Effector memory CD8-positive, alpha-beta T cell (primary cell): ENCODE measurements around the gene TNFRSF1A.

ENCODE experiments used
- ATAC-seq: fragments of 150-1000 bp; cut with Tn5 transposase; replicated peaks from 2 replicates; pipeline ENCODE4 v1.10.0; 2021; ENCODE audit warnings: mild to moderate bottlenecking, moderate library complexity
- DNase-seq, 3 experiments: peaks; one replicate each; pipeline ENCODE4 v3.0.0; 2021
- H3K27ac Mint-ChIP-seq, 2 donors: one replicate each; pipeline ENCODE4 v1.8.0; 2022; ENCODE audit warnings: mild to moderate bottlenecking in 2 of 2, mixed read lengths in 2 of 2, moderate library complexity in 2 of 2
- H3K27me3 Mint-ChIP-seq, 2 donors: one replicate each; pipeline ENCODE4 v1.8.0; 2022; ENCODE audit warnings: mixed read lengths in 2 of 2
- H3K36me3 Mint-ChIP-seq: one replicate; pipeline ENCODE4 v1.8.0; 2022; ENCODE audit warnings: mild to moderate bottlenecking, moderate library complexity, mixed read lengths; ENCODE audit not compliant: insufficient read depth
- H3K4me1 Mint-ChIP-seq, 2 donors: one replicate each; pipeline ENCODE4 v1.8.0; 2022; ENCODE audit warnings: low read depth in 2 of 2, mixed read lengths in 2 of 2
- H3K4me3 Mint-ChIP-seq, 2 donors: one replicate each; pipeline ENCODE4 v1.8.0; 2022; ENCODE audit warnings: mild to moderate bottlenecking in 2 of 2, mixed read lengths in 2 of 2, moderate library complexity in 2 of 2
- H3K9me3 Mint-ChIP-seq, 2 donors: one replicate each; pipeline ENCODE4 v1.8.0; 2022; ENCODE audit warnings: mixed read lengths in 2 of 2

TNFRSF1A gene

GRCh38 chr12:6323995-6324711, 17.7 kb downstream of the TNFRSF1A start:
- Mint-ChIP-seq H3K4me3 (peak overlapping the region; percentile 77 to 83), H3K4me1 (peaks cover 46 to 50% of the 10 kb centered on the region in 2 donors), H3K36me3 (peaks cover 30% of the 10 kb centered on the region), H3K27ac (peak overlapping the region; percentile 83 to 92), H3K9me3 (no peaks in the 10 kb centered on the region), H3K27me3 (no peaks in the 10 kb centered on the region)
- ATAC-seq (no peak), DNase-seq (no peak)

DNA sequence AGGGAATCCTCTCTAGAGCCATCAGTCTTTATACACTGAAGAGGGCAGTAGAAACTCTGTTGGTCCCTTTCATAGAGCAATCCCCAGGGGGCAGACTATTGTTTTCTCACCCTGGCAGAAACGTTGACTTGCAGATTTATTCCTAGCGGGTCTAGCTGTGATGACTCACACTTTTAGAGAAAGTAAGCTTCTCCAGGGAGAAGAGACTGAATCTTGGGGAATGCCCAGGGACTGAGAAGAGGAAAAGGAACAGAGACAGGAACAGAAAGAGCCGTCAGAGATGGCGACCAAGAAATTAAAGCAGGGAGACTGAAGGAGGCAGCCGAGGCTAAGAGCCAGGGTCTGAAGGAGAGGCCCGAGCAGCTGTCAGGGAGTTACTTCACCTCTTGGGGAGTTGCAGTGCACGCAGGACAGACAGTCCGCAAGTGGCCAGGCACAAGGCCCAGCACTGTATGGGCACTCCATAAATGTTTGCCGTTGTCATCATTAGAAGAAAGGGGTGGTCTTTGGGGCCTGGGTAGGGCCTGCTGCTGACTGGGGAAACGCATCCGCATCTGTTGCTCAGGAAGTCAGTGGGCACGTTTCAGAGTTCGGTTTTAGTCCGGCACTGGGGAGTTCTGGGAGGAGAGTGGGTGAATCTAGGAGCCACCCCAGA, 18.4 kb downstream of the TNFRSF1A start:
- H3K36me3 Mint-ChIP-seq = peaks cover 24% of the 10 kb centered on the region
- H3K27ac Mint-ChIP-seq = peak overlapping the region; percentile 83 to 90
- DNase-seq = peak; percentile 31 to 47 (median 40)
- peak; percentile 82 for ATAC-seq
- H3K4me1 Mint-ChIP-seq = peaks cover 48 to 54% of the 10 kb centered on the region in 2 donors
- H3K9me3 Mint-ChIP-seq = no peaks in the 10 kb centered on the region
- H3K27me3 Mint-ChIP-seq = peaks cover 0 to 2% of the 10 kb centered on the region in 2 donors
- H3K4me3 Mint-ChIP-seq = peak overlapping the region; percentile 77 to 83

DNA sequence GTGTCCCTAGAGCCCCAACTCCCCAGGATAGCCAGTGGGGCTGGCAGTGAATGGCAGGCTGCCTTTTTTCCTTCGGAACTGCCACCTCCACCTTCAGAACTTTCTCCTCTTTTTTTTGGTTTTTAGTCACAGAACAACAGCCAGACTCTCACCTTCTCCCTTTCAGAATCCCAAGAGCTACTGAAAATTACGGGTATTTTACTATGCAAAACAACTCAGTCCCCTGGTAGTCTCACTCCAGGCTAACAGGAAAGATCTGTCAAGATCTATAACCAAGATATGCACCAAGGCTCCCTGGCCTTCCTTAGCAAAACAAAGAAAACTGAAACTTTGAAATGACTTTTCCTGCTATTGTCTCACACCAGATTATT, 18.9 kb downstream of the TNFRSF1A start:
- Mint-ChIP-seq H3K4me3 (peak overlapping the region; percentile 77 to 83), H3K36me3 (peaks cover 18% of the 10 kb centered on the region), H3K9me3 (no peaks in the 10 kb centered on the region), H3K27ac (peak overlapping the region; percentile 83 to 90), H3K4me1 (peaks cover 53 to 59% of the 10 kb centered on the region in 2 donors), H3K27me3 (peaks cover 0 to 7% of the 10 kb centered on the region in 2 donors)
- ATAC-seq (peak; percentile 7), DNase-seq (no peak)

DNA sequence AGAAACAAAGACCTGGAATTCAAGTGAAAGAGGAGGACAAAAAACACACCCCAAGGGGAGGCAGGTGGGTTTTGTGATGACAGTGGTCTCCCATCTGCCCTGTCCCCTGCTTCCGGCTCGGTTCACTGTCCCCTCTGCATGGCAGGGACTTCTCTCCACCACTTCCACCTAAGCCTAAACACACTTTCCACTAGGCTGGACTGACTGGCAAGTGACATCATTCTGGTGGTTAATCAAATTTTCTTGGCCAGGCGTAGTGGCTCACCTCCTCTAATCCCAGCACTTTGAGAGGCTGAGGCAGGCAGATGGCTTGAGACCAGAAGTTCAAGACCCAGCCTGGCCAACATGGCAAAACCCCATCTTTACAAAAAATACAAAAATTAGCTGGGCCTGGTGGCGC, 19.5 kb downstream of the TNFRSF1A start:
- ATAC-seq = no peak
- no peaks in the 10 kb centered on the region for H3K9me3 Mint-ChIP-seq
- peaks cover 0 to 12% of the 10 kb centered on the region in 2 donors for H3K27me3 Mint-ChIP-seq
- peaks cover 14% of the 10 kb centered on the region for H3K36me3 Mint-ChIP-seq
- H3K4me1 Mint-ChIP-seq = peaks cover 59 to 64% of the 10 kb centered on the region in 2 donors
- H3K27ac Mint-ChIP-seq = peak overlapping the region in 1 of 2 donors; percentile 65
- no peak overlapping the region for H3K4me3 Mint-ChIP-seq
- DNase-seq = no peak

DNA sequence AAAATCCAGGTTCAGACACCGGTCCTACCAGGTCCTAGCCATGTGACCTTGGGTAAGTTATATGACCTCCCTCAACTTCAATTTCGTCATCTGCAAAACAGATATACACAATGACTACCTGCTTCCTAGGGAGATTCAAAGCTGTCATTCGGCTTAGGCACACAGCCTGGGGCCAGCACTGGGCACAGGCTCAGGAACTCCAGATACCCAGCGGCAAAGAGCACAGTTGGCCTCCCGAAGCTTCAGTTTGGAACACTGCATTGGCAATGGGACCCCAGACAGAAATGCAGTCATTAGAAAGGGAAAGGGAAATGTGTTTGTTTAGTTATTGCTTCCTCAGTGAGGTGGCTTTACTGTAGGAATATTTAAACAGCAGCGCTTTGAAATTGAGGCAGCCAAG, 20.0 kb downstream of the TNFRSF1A start:
- no peak for ATAC-seq
- no peak for DNase-seq
- H3K27me3 Mint-ChIP-seq = peaks cover 0 to 12% of the 10 kb centered on the region in 2 donors
- no peaks in the 10 kb centered on the region for H3K9me3 Mint-ChIP-seq
- H3K4me1 Mint-ChIP-seq = peaks cover 59 to 64% of the 10 kb centered on the region in 2 donors
- H3K36me3 Mint-ChIP-seq = peaks cover 9% of the 10 kb centered on the region
- H3K4me3 Mint-ChIP-seq = no peak overlapping the region
- peak overlapping the region in 1 of 2 donors; percentile 65 for H3K27ac Mint-ChIP-seq

DNA sequence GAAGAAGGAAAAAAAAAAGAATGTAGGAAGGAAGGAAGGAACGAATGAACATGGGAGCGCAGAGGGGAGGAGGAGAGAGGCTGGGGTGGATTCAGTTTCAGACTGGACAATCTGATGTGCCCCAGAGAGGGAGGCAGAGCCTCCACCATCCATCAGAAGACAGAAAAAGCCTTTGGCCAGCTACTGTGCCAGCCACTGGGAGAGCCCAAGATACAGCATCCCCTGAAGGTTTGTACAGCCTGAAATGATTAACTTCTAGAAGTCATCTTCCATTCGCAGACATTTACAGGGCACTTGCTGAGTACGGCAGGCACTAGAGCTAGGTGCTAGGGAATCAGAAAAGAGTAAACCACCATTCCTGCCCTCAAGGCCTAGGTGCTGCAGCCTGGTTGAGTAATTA, 22.4 kb downstream of the TNFRSF1A start:
- H3K9me3 Mint-ChIP-seq = no peaks in the 10 kb centered on the region
- no peak for DNase-seq
- peaks cover 0 to 12% of the 10 kb centered on the region in 2 donors for H3K27me3 Mint-ChIP-seq
- H3K4me1 Mint-ChIP-seq = peaks cover 42 to 44% of the 10 kb centered on the region in 2 donors
- H3K4me3 Mint-ChIP-seq = peak overlapping the region in 1 of 2 donors; percentile 23
- H3K36me3 Mint-ChIP-seq = peaks cover 3% of the 10 kb centered on the region
- ATAC-seq = no peak
- peak overlapping the region; percentile 10 to 13 for H3K27ac Mint-ChIP-seq

GRCh38 chr12:6318440-6318879, 23.4 kb downstream of the TNFRSF1A start:
- Mint-ChIP-seq H3K36me3 (peaks cover under 1% of the 10 kb centered on the region), H3K4me1 (peaks cover 34 to 36% of the 10 kb centered on the region in 2 donors), H3K9me3 (no peaks in the 10 kb centered on the region), H3K27ac (peak overlapping the region; percentile 57 to 91), H3K27me3 (peaks cover 0 to 12% of the 10 kb centered on the region in 2 donors), H3K4me3 (peak overlapping the region; percentile 71 to 72)
- ATAC-seq (no peak), DNase-seq (no peak)

DNA sequence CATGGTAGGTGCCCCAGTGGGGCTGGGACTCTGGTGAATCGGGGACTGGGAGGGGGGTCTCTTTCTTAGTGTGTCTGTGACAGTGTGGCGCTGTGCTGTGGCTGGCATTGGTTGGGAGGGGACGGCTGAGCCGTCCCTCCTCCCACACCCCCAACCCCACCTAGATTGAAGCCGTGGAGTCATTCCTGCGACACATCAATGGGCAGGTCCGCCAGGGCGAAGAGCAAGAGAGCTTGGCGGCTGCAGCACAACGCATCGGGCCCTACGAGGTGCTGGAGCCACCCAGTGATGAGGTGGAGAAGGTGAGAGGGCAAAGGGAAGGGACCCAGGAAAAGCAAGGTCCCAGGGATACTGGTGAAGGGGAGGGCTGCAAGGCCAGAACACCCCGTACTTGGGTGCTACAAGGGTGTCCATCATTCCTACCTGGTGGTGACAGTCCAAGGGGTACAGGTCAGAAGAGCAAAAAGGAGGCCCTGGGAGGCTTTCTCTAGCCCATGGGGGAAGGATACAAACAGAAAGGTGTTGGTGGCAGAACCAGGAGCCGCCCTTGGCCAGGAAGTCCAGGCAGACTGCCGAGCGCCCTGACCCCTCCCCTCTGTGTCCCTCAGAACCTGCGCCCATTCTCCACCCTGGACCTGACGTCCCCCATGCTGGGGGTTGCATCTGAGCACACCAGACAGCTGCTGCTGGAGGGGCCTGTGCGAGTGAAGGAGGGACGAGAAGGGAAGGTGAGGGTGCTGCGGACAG, 24.0 kb downstream of the TNFRSF1A start:
- DNase-seq (no peak), ATAC-seq (no peak)
- Mint-ChIP-seq H3K9me3 (no peaks in the 10 kb centered on the region), H3K4me1 (peaks cover 28 to 30% of the 10 kb centered on the region in 2 donors), H3K27ac (peak overlapping the region; percentile 57 to 91), H3K36me3 (no peaks in the 10 kb centered on the region), H3K4me3 (peak overlapping the region; percentile 71 to 72), H3K27me3 (peaks cover 0 to 12% of the 10 kb centered on the region in 2 donors)

GRCh38 chr12:6316921-6317692, 24.8 kb downstream of the TNFRSF1A start:
- DNase-seq = no peak
- H3K27me3 Mint-ChIP-seq = peaks cover 0 to 17% of the 10 kb centered on the region in 2 donors
- H3K9me3 Mint-ChIP-seq = no peaks in the 10 kb centered on the region
- H3K27ac Mint-ChIP-seq = peak overlapping the region in 1 of 2 donors; percentile 91
- H3K4me3 Mint-ChIP-seq = peak overlapping the region; percentile 71 to 72
- peaks cover 24 to 27% of the 10 kb centered on the region in 2 donors for H3K4me1 Mint-ChIP-seq
- no peak for ATAC-seq
- H3K36me3 Mint-ChIP-seq = peaks cover 3% of the 10 kb centered on the region

DNA sequence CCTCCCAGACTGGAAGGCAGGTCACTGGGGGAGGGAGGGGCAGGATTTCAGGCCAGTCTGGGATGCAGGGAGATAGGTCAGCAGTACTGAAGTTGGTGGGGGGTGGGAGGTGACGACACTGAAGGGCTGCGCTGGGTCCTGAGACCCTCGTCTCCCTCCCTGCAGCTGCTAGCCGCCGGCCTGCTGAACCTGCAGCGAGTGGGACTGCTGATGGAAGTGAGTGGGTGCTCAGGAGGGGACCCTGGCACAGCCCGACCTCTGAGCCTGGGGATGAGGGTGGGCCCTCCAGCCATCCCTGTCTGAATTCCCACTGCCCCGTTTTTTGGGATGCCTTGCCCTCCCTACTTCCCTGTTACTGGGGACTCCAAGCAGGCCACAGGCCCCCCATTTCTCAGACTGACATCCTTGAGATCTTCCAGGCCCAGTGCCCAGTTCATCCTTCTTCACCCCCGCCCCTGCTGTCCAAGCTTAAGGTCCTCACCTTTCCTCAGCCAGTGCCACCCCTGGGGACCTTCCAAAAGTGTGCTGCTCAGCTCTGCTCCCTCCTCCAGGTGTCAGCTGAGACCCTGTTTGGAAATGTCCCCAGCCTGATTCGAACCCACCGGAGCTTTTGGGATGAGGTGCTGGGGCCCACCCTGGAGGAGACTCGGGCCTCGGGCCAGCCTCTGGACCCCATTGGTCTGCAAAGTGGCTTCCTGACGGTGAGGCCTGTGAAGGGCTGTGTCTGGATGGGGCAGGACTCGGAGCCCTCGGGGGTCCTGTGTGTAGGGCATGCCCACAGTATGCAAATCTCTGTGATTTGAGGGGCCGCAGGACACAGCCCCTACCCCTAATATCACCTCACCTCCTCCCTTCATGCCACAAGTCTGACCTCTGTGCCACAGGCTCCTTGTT, 25.9 kb downstream of the TNFRSF1A start:
- Mint-ChIP-seq H3K27me3 (peaks cover 0 to 19% of the 10 kb centered on the region in 2 donors), H3K36me3 (peaks cover 3% of the 10 kb centered on the region), H3K4me3 (no peak overlapping the region)

GRCh38 chr12:6315184-6315583, 26.7 kb downstream of the TNFRSF1A start:
- peaks cover 0 to 19% of the 10 kb centered on the region in 2 donors for H3K27me3 Mint-ChIP-seq
- ATAC-seq (no peak), DNase-seq (no peak)
- H3K4me1 Mint-ChIP-seq = peaks cover 19 to 24% of the 10 kb centered on the region in 2 donors
- no peaks in the 10 kb centered on the region for H3K9me3 Mint-ChIP-seq
- no peak overlapping the region for H3K4me3 Mint-ChIP-seq
- H3K27ac Mint-ChIP-seq = no peak overlapping the region
- H3K36me3 Mint-ChIP-seq = peaks cover 3% of the 10 kb centered on the region

More for the DNA sequence above, 25.9 kb downstream of the TNFRSF1A start:
- H3K4me1 Mint-ChIP-seq = peaks cover 19 to 24% of the 10 kb centered on the region in 2 donors
- DNase-seq (no peak), ATAC-seq (no peak)
- no peak overlapping the region for H3K27ac Mint-ChIP-seq
- H3K9me3 Mint-ChIP-seq = no peaks in the 10 kb centered on the region

GRCh38 chr12:6314776-6315175, 27.1 kb downstream of the TNFRSF1A start:
- DNase-seq (no peak), ATAC-seq (no peak)
- Mint-ChIP-seq H3K4me1 (peaks cover 18 to 21% of the 10 kb centered on the region in 2 donors), H3K27me3 (peaks cover 0 to 19% of the 10 kb centered on the region in 2 donors), H3K4me3 (no peak overlapping the region), H3K27ac (no peak overlapping the region), H3K36me3 (peaks cover 3% of the 10 kb centered on the region), H3K9me3 (no peaks in the 10 kb centered on the region)
